HepG2 (cell line): ENCODE results near the gene CLTCL1. TPM values are rescaled to one million over a fixed set of nuclear protein-coding genes. Genes with fewer than 3 reads are reported as not detected.
"Not testable (repeated sequence)": the region's sequence is repeated elsewhere in the genome, so short reads cannot be mapped to it uniquely, and the experiment has no call there.

Experiments
- ATAC-seq: fragments of 200-7000 bp; cut with Tn5 transposase; 3 replicates; pipeline ENCODE4 v1.9.1; 2020; ENCODE audit warnings: mild to moderate bottlenecking, moderate library complexity
- BruUV-seq: library from RNA; stranded (reverse); fragments of 400-500 nt; replicated peaks from 2 replicates; lab custom pipeline; 2021; lab: Mats Ljungman, UMichigan
- CTCF ChIA-PET: fragments of 300-600 bp; formaldehyde crosslinking; extraction: SDS; loops from one replicate; lab custom pipeline; 2021; ENCODE audit warnings: low total read pairs, inconsistent platforms, low intra/inter-chr PET ratio; lab: Yijun Ruan, JAX
- POLR2A ChIA-PET: fragments of 350-600 bp; sonication (Branson Sonifier 250); formaldehyde crosslinking; loops from one replicate; lab custom pipeline; 2020; ENCODE audit warnings: antibody characterized with exemption, inconsistent platforms; lab: Yijun Ruan, JAX
- DNase-seq: peaks from one replicate; pipeline ENCODE4 v3.0.0-alpha.2; 2015; ENCODE audit warnings: low spot score
- FAIRE-seq: peaks from 3 replicates; lab custom pipeline; 2011; peaks lifted over from hg19 to GRCh38; lab: Jason Lieb, UNC
- H2AFZ ChIP-seq: one replicate; pipeline ENCODE4 v1.6.1; 2011; ENCODE audit warnings: low read length, inconsistent platforms
- H3K27ac ChIP-seq: fragments of 300-600 bp; 3 replicates; pipeline ENCODE4 v1.8.0; 2011; ENCODE audit warnings: mixed run types, mild to moderate bottlenecking, mixed read lengths, low read length, inconsistent platforms; ENCODE audit not compliant: insufficient read depth; ENCODE audit errors: extremely low read length
- H3K27me3 ChIP-seq, 2 experiments: fragments of 200-600 bp in 1 of 2; 2 replicates in 1 of 2; 3 replicates in 1 of 2; pipeline versions ENCODE4 v1.6.0 to v1.8.0; 2011; ENCODE audit warnings: low read length in 2 of 2, mild to moderate bottlenecking in 2 of 2, moderate library complexity in 2 of 2, inconsistent platforms in 1 of 2; ENCODE audit not compliant: insufficient read depth in 2 of 2, control insufficient read depth in 1 of 2
- H3K36me3 ChIP-seq, 2 experiments: fragments of 200-600 bp in 1 of 2; replicated peaks in 1 of 2; 2 replicates in 1 of 2; 3 replicates in 1 of 2; pipeline versions ENCODE4 v1.5.1 to v1.8.0; 2011; ENCODE audit warnings: low read length in 2 of 2, inconsistent platforms in 1 of 2; ENCODE audit not compliant: insufficient read depth in 2 of 2, control insufficient read depth in 1 of 2
- H3K4me1 ChIP-seq: 2 replicates; pipeline ENCODE4 v1.5.1; 2012; ENCODE audit warnings: low read length, inconsistent platforms; ENCODE audit not compliant: insufficient read depth
- H3K4me2 ChIP-seq: 2 replicates; pipeline ENCODE4 v1.6.0; 2011; ENCODE audit warnings: low read depth, low read length, inconsistent platforms
- H3K4me3 ChIP-seq, 3 experiments: fragments of 200-600 bp in 1 of 3; sonication (generic), shearing (Covaris generic) in 1 of 3; replicated peaks in 1 of 3; 2 replicates each; pipeline ENCODE4 v1.5.1; 2011 to 2016; ENCODE audit warnings: low read length in 3 of 3, inconsistent platforms in 2 of 3, low read depth in 2 of 3, mild to moderate bottlenecking in 2 of 3, control low read depth in 1 of 3, mixed read lengths in 1 of 3; ENCODE audit not compliant: insufficient read depth in 1 of 3
- H3K79me2 ChIP-seq: one replicate; pipeline ENCODE4 v1.6.1; 2011; ENCODE audit warnings: low read length, inconsistent platforms; ENCODE audit not compliant: insufficient read depth
- H3K9ac ChIP-seq: 2 replicates; pipeline ENCODE4 v1.6.0; 2011; ENCODE audit warnings: mild to moderate bottlenecking, low read depth, low read length, inconsistent platforms; ENCODE audit not compliant: insufficient read depth
- H3K9me3 ChIP-seq: 2 replicates; pipeline ENCODE4 v1.5.1; 2012; ENCODE audit warnings: mild to moderate bottlenecking, low read length
- H4K20me1 ChIP-seq: 2 replicates; pipeline ENCODE4 v1.6.0; 2011; ENCODE audit warnings: inconsistent platforms, mild to moderate bottlenecking, low read length, moderate library complexity; ENCODE audit not compliant: insufficient read depth
- ZNF160 ChIP-seq: sonication (generic); formaldehyde crosslinking; IDR thresholded peaks from 2 replicates; pipeline ENCODE4 v1.8.0; 2022; ENCODE audit warnings: mild to moderate bottlenecking, inconsistent platforms, missing genetic modification reagents
- ZNF30 ChIP-seq: sonication (generic); formaldehyde crosslinking; IDR thresholded peaks from 2 replicates; pipeline ENCODE4 v1.5.0; 2020; ENCODE audit warnings: mild to moderate bottlenecking, missing genetic modification reagents
- WGBS: methylation state at CpG from one replicate; pipeline ENCODE4 v1.1.6; 2017; ENCODE audit warnings: low lambda C conversion rate; 5-methylcytosine and 5-hydroxymethylcytosine counted together
- in situ Hi-C: cut with HindIII; loops from 2 replicates; pipeline ENCODE4 v1.10.0; 2017; ENCODE audit warnings: low pct_unique_long_range_greater_than_20kb; ENCODE audit not compliant: extremely low pct_ligation_motif_present
- intact Hi-C: fragments of 100-400 bp; cut with micrococcal nuclease; formaldehyde crosslinking; loops from one replicate; pipeline ENCODE4 v1.10.0; 2022; ENCODE audit not compliant: unreplicated experiment
- polyA plus RNA-seq, 8 experiments: library from polyadenylated mRNA; depleted of rRNA in 3 of 8; stranded (reverse) in 7 of 8; unstranded in 1 of 8; fragments of >200 nt; fragmentation: Illumina TruSeq in 4 of 8; extraction: Trizol in 4 of 8; gene quantifications; 2 replicates each; pipeline versions ENCODE4 v1.2.1 to v1.2.3, GENCODE V29; 2011 to 2016; ENCODE audit warnings: low read depth in 4 of 8, missing spikeins in 1 of 8, mixed read lengths in 1 of 8; ENCODE audit not compliant: insufficient read depth in 1 of 8
- total RNA-seq, 5 experiments: library from RNA; depleted of rRNA; stranded (reverse); fragments of >200 nt; fragmentation: Illumina TruSeq; extraction: Trizol; gene quantifications; 2 replicates each; pipeline ENCODE4 v1.2.3, GENCODE V29; 2016; ENCODE audit warnings: low read depth in 1 of 5
- TF ChIP-seq, protein P1 (sequence below): sonication (generic); formaldehyde crosslinking; IDR thresholded peaks from 2 replicates; pipeline ENCODE4 v1.4.0; 2020; ENCODE audit warnings: missing genetic modification reagents, borderline replicate concordance

The CLTCL1 gene
- total and polyA plus RNA-seq, 2 of the 13 experiments (the other 11 are each of a cell fraction or from before 2014, with no cell fraction given): 8.1 to 10.9 TPM

GRCh38 chr22:19166421-19166820 is 125.1 kb downstream of the CLTCL1 start (continued):
- TF ChIP-seq, protein P1, sequence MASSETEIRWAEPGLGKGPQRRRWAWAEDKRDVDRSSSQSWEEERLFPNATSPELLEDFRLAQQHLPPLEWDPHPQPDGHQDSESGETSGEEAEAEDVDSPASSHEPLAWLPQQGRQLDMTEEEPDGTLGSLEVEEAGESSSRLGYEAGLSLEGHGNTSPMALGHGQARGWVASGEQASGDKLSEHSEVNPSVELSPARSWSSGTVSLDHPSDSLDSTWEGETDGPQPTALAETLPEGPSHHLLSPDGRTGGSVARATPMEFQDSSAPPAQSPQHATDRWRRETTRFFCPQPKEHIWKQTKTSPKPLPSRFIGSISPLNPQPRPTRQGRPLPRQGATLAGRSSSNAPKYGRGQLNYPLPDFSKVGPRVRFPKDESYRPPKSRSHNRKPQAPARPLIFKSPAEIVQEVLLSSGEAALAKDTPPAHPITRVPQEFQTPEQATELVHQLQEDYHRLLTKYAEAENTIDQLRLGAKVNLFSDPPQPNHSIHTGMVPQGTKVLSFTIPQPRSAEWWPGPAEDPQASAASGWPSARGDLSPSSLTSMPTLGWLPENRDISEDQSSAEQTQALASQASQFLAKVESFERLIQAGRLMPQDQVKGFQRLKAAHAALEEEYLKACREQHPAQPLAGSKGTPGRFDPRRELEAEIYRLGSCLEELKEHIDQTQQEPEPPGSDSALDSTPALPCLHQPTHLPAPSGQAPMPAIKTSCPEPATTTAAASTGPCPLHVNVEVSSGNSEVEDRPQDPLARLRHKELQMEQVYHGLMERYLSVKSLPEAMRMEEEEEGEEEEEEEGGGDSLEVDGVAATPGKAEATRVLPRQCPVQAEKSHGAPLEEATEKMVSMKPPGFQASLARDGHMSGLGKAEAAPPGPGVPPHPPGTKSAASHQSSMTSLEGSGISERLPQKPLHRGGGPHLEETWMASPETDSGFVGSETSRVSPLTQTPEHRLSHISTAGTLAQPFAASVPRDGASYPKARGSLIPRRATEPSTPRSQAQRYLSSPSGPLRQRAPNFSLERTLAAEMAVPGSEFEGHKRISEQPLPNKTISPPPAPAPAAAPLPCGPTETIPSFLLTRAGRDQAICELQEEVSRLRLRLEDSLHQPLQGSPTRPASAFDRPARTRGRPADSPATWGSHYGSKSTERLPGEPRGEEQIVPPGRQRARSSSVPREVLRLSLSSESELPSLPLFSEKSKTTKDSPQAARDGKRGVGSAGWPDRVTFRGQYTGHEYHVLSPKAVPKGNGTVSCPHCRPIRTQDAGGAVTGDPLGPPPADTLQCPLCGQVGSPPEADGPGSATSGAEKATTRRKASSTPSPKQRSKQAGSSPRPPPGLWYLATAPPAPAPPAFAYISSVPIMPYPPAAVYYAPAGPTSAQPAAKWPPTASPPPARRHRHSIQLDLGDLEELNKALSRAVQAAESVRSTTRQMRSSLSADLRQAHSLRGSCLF (CRISPR knock-in tag): no peak

- Histone ChIP-seq H3K27me3 (peaks cover 5 to 41% of the 10 kb centered on the region in 2 experiments), H3K79me2 (no peaks in the 10 kb centered on the region), H3K36me3 (no peaks in the 10 kb centered on the region), H4K20me1 (no peaks in the 10 kb centered on the region), H3K27ac (no peak overlapping the region), H3K9me3 (no peaks in the 10 kb centered on the region), H3K4me2 (no peak overlapping the region), H3K4me3 (no peak overlapping the region), H3K4me1 (peaks cover 13% of the 10 kb centered on the region), H2AFZ (no peak overlapping the region), H3K9ac (no peak overlapping the region)
- DNase-seq (no peak), ATAC-seq (no peak), FAIRE-seq (no peak)
- intact Hi-C loops (no loop called here), in situ Hi-C loops (no loop called here)
- 37% methylated on average over 6 of the region's 6 CpGs for WGBS
- ChIA-PET CTCF (no interaction called here), POLR2A (no interaction called here)
- TF ChIP-seq ZNF160: peak; percentile 81; the same call in 1 of the 2 replicates
- no peak for TF ChIP-seq ZNF30
- no TSS peak for BruUV-seq
These were observed 127.1 kb downstream of the CLTCL1 start for GRCh38 chr22:19164425-19164824.

DNA sequence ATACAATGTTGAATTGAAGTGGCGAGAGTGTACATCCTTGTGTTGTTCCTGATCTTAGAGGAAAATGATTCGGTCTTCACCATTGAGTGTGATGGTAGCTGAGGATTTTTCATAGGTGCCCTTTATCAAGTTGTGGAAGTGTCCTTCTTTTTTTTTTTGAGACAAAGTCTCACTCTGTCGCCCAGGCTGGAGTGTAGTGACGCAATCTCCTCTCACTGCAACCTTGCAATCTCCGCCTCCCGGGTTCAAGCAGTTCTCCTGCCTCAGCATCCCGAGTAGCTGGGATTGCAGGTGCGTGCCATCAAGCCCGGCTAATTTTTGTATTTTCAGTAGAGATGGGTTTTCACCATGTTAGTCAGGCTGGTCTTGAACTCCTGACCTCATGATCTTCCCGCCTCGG is 132.9 kb downstream of the CLTCL1 start:
- H3K9ac ChIP-seq, DNase-seq, H3K4me1 ChIP-seq, H4K20me1 ChIP-seq, FAIRE-seq, intact Hi-C loops, H3K4me2 ChIP-seq, H3K9me3 ChIP-seq, ATAC-seq, H2AFZ ChIP-seq, CTCF ChIA-PET, H3K36me3 ChIP-seq, H3K4me3 ChIP-seq, POLR2A ChIA-PET, in situ Hi-C loops, H3K79me2 ChIP-seq, BruUV-seq, H3K27ac ChIP-seq: not testable (repeated sequence)
- WGBS: 44% methylated on average over 11 of the region's 11 CpGs
- peaks cover 0 to 18% of the 10 kb centered on the region in 2 experiments; a peak in 3 of 5 replicates for H3K27me3 ChIP-seq

DNA sequence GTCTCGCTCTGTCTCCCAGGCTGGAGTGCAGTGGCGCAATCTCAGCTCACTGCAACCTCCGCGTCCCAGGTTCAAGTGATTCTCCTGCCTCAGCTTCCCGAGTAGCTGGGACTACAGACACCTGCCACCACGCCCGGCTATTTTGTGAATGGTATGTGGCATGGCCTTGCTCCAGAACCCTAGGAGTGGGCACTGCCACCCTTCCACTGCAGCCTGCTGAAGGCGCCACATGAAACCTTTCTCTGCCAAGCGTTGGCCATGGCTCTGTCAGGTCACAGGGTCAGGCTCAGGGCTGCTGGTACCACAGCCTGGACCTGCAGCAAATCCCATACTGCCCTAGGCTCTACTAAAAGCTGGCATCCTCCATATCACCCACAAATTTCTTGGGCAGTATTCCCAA is 135.4 kb downstream of the CLTCL1 start:
- H3K4me2 ChIP-seq, BruUV-seq, H3K79me2 ChIP-seq, H3K4me1 ChIP-seq, H3K9me3 ChIP-seq, H3K4me3 ChIP-seq, POLR2A ChIA-PET, H2AFZ ChIP-seq, H3K9ac ChIP-seq, H3K36me3 ChIP-seq, ATAC-seq, DNase-seq, H4K20me1 ChIP-seq, intact Hi-C loops, H3K27ac ChIP-seq, FAIRE-seq, in situ Hi-C loops, CTCF ChIA-PET: not testable (repeated sequence)
- H3K27me3 ChIP-seq: peaks cover 0 to 18% of the 10 kb centered on the region in 2 experiments; a peak in 2 of 5 replicates
- WGBS: 24% methylated on average over 8 of the region's 9 CpGs
